HG03571 (cell line): ENCODE measurements around the gene GTPBP10.

Experiments
- ATAC-seq: cut with Tn5 transposase; IDR thresholded peaks from one replicate; pipeline ENCODE4 v1.9.1; 2021; ENCODE audit not compliant: unreplicated experiment

Gene GTPBP10

DNA sequence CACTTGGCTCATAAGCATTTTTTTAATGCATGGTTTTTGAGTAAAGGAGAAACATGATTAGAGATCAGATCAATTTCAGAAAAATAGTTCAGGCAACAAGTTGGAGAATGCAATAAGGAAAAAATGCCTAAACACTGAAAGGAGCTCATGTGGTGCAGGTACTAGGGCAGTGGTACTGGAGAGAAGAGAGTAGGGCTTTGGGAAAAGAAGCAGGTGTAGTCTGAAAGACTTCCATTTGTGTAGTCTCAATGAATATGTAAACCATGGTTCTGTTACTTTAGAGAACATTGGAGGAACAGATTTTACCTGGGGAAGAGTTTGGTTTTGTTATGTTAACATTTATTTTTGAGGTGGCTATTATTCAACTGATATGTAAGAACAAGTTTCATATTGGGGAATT, 5.5 kb downstream of the GTPBP10 start:
- ATAC-seq: no peak

DNA sequence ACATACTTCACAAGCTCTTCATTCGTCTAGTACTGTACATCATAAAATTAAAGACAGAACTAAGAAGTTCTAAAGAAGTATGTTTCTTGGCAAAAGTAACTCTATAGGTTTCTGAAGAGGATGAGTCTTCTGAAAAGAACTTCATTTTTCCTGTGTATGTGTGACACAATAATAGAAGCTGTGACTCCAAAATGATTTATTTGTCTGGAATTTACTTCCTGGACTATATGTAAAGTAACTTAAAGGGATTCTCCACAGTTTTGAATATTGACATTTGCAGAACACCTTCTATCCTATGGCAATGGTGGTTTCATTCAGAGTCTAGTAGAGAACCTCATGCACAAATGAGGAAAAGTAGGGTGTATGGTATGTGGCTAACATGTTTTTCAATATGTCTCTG, 36.9 kb downstream of the GTPBP10 start:
- no peak for ATAC-seq

GRCh38 chr7:90383861-90384260, 37.3 kb downstream of the GTPBP10 start:
- ATAC-seq: no peak

DNA sequence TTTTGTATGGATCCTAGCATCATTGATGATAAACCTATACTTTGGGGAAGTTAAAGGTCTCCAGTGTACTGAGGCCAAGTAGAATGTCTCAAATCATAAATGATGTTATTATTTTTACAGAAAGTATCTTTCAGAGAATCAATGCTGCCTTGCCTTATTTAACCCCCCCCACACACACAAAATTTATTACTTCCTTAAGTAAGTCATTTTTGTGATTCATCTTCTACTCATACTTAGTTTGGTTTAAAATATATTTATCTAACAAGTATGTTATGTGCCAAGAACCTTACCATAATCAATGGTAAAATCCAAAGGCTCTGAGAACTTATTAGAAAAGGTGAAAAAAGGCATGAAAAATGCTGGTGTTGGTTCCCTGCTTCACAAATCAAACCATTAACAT, 37.9 kb downstream of the GTPBP10 start:
- ATAC-seq: no peak

GRCh38 chr7:90387470-90388240, 41.1 kb downstream of the GTPBP10 start:
- ATAC-seq: no peak

DNA sequence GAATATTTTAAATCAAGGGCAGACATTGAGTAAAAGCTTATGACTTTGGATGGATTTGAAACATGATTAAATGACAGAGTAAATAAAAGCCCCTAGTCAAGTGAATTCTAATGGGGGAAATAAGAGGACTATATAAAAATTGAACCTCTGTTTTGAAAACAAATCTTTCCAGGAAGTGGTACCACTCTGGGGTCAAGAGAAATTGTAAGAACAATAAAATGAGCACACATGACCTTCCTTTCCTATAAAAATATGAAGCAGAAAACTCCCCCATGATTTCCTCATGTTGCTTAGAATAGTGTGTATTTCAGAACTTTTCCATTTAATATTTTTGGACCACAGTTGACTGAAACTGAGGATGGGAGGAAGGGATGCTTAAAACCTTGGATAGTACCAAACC, 44.4 kb downstream of the GTPBP10 start:
- no peak for ATAC-seq

DNA sequence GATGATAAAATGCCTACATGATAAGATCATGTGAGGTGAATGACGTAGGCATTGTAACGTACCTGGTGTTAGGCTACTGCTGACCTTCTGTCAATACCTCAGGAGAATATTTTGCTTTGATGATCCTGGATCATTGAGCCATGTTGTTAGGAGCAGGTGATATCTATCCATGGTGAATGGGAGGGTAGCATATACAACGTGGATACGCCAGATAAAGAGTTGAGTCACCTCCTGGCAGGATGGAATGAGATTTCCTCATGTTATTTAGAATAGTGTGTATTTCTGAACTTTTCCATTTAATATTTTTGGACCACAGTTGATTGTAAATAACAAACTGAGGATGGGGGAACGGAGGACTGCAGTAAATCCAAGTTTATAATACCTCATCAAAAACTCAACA, 45.0 kb downstream of the GTPBP10 start:
- ATAC-seq: no peak

DNA sequence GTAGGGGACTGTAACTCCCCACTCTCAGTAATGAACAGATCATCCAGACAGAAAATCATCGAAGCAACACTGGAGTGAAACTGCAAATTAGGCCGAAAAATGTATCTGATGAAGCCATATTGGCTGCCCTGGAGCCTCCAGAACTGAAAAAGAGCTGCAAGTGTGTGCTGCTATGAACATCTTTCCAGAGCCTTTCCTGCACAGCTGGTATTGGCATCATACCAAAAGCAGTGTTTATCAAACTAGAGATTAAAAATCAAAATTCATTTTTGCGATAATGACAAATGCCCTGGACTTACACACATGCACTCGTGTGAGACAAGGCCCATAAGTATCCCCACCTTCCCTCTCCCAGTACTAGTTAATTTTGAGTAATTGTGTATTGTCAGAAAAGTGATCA, 49.9 kb downstream of the GTPBP10 start:
- no peak for ATAC-seq

DNA sequence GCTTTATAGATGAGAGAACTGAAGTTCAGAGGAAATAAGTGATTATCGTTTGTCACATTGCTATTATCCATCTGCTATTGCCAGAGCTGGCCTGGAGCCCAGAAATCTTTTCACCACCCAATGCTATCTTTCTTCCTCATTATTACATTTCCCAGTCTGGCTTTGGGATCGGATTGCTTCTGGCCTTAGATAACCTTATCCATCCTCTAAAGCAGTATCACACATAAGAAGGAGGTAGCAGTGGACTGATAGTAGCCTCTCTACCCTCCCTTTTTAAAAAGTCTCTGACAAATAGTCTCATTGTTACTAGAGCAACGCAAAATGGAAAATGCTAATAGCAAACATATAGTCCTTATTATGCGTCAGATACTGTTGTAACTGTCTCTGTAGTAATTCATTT, 55.5 kb downstream of the GTPBP10 start:
- ATAC-seq: no peak

DNA sequence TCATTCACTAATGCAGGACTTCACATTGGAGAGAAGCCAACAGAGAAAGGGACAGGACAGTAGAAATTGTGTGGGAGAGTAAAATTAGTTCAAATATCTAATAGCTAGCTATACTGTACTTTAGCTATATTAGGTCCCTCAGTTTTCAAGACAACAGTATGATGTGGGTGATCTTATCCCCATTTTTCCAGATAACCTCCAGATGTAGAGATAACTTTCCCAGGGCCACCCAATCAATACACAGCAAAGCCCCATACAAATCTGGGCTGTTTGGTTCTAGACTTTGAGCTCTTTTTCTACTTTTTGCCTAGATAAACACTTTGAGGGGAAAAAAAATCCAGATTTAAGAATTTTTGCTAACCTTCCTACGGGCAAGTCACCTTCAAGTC, 56.3 kb downstream of the GTPBP10 start:
- no peak for ATAC-seq

- ATAC-seq: peak; percentile 94
These were observed 56.9 kb downstream of the GTPBP10 start, which contains the start of gene CLDN12 for GRCh38 chr7:90403174-90404113. TSS of gene CLDN12 (plus strand) at chr7:90403461. CDS start at chr7:90412677, 9,216 bp downstream.

- ATAC-seq: no peak
These were observed 58.3 kb downstream of the GTPBP10 start for GRCh38 chr7:90404777-90405176.

GRCh38 chr7:90407484-90407821, 60.9 kb downstream of the GTPBP10 start:
- no peak for ATAC-seq

GRCh38 chr7:90408142-90408541, 61.6 kb downstream of the GTPBP10 start:
- no peak for ATAC-seq

DNA sequence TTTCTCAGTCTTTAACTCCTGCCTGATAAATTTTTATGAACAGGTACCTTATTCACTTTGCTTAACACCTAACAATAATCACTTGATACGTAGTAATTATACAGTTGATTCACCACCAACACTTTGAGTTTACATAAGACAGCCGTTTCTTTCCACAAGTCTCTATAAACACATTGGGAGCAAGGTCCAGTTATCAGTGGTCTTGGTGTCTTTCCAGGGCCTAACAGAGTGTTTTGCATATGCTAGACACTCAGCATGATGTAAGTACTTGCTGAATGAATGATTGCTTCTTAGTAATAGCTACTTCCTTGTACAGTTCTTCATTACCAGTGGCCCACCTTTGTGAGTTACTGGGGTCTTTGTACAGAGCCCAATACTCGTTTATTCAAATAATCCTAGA, 63.2 kb downstream of the GTPBP10 start:
- ATAC-seq: no peak

GRCh38 chr7:90411510-90411909, 65.0 kb downstream of the GTPBP10 start:
- no peak for ATAC-seq

DNA sequence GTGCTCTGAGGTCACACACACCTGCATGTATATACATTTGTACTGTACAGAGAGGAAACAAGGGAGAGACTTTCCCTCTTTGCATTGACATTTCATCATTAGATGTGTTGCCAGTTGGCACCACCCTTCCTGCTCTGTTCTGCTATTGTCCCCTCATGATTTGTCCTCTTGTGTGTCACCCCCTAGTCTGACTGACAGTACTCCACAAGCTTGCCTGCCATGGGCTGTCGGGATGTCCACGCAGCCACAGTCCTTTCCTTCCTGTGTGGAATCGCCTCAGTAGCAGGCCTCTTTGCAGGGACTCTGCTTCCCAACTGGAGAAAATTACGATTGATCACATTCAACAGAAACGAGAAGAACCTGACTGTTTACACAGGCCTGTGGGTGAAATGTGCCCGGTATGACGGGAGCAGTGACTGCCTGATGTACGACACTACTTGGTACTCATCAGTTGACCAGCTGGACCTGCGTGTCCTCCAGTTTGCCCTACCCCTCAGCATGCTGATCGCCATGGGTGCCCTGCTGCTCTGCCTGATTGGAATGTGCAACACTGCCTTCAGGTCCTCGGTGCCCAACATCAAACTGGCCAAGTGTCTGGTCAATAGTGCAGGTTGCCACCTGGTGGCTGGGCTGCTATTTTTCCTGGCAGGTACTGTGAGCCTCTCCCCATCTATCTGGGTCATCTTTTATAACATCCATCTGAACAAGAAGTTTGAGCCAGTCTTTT, 66.1 kb downstream of the GTPBP10 start:
- peak; percentile 67 for ATAC-seq

DNA sequence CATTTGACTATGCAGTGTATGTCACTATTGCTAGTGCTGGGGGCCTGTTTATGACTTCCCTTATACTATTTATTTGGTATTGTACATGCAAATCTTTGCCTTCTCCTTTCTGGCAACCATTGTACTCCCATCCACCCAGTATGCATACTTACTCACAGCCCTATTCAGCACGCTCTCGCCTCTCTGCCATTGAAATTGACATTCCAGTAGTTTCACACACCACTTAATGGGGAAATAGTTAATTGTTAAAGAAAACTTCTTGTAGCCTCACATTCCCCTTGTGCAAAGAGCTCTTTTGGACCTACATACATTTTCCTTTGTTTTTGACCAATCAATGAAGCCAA, 66.6 kb downstream of the GTPBP10 start:
- no peak for ATAC-seq

DNA sequence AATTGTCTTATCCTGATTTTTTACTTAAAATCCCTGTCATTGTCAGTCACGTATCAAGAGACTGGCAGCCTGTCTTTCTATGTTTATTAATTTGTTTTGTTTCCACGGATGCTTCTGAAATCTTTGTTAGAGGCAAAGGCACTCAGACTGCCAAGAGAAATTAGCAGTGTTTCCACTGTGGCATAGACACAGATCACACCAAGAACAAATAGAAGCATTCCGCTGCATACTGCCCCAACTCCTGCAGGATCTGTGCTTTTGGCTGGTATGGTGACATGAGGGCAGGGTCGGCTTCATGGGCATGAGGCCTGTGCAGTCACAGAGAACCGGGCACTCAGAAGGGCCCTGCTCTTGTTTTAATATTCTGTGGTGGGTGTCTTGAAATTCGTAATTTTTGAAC, 75.1 kb downstream of the GTPBP10 start:
- ATAC-seq: no peak

GRCh38 chr7:90424720-90425119, 78.2 kb downstream of the GTPBP10 start:
- peak; percentile 83 for ATAC-seq

GRCh38 chr7:90425376-90425775, 78.9 kb downstream of the GTPBP10 start:
- no peak for ATAC-seq
